GM12892 (cell line): ENCODE data around the gene SORCS3.

ENCODE experiments used
- POLR2A ChIP-seq: IDR thresholded peaks from 2 replicates; pipeline ENCODE4 v1.6.1; 2011; ENCODE audit warnings: low read depth, low read length, control low read depth
- TAF1 ChIP-seq: IDR thresholded peaks from 2 replicates; pipeline ENCODE4 v1.6.1; 2011; ENCODE audit warnings: low read depth, mild to moderate bottlenecking, control low read depth, low read length, borderline replicate concordance

- TF ChIP-seq POLR2A: no peak
- no peak for TF ChIP-seq TAF1
Measured at GRCh38 chr10:105189463-105189800, 548.3 kb downstream of the SORCS3 start.
